ENCODE measurements around the gene NENF.

NENF gene

DNA sequence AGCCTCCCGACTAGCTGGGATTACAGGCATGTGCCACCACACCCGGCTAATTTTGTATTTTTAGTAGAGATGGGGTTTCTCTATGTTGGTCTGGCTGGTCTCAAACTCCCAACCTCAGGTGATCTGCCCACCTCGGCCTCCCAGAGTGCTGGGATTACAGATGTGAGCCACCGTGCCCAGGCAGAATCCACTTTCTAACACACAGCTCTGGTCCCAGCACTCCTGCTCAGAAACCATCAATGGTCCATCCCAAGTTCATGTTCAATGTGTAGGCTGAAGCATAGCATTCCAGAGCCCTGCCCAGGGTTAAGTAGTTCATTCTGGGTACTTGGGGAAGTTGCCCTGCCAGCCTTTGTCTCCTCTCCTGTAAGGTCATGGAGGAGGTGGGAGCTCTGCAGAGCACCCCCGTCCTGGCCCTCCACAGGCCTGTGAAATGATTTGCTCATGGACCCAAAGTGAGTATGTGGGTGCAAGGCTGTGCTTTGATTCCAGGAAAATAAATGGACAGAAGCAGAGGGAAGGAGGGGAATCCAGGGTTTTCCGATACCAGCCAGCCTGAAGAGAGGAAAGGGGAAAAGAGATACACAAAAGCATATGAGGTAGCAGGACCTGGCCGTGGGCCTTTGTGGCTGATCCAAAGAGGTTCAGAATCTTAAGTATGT, 55.2 kb downstream of the NENF start:
- Histone ChIP-seq H3K4me1 (ENCODE audit: low read length) (peaks cover 26% of the 10 kb centered on the region), H3K9ac (ENCODE audit: low read length) (peak overlapping the region; percentile 15), H3K27ac (ENCODE audit: low read length) (peak overlapping the region; percentile 76), H2AFZ (ENCODE audit: low read length) (0 out of 2 replicates have a peak overlapping the region, but pooled peaks have one; percentile 28), H3K4me3 (ENCODE audit: low read length) (no peak overlapping the region), H3F3A (ENCODE audit: insufficient read depth, low read length) (peaks cover 9% of the 10 kb centered on the region), H3K9me2 (replicated peaks; ENCODE audit: insufficient read depth, low read length) (no peaks in the 10 kb centered on the region), H4K20me1 (ENCODE audit: insufficient read depth, low read length) (no peaks in the 10 kb centered on the region), H3K79me2 (ENCODE audit: low read length) (no peaks in the 10 kb centered on the region), H3K36me3 (replicated peaks; ENCODE audit: insufficient read depth, low read length) (no peaks in the 10 kb centered on the region), H3K27me3 (replicated peaks; ENCODE audit: insufficient read depth, low read length) (no peaks in the 10 kb centered on the region), H3K4me2 (ENCODE audit: low read depth, low read length) (no peak overlapping the region), H3K9me3 (replicated peaks; ENCODE audit: insufficient read depth, low read length) (no peaks in the 10 kb centered on the region)
- TF ChIP-seq EZH2 (optimal IDR thresholded peaks at IDR 0.05; ENCODE audit: low read depth, low read length) (no peak), EZH2phosphoT487 (IDR thresholded peaks at IDR 0.05; ENCODE audit: low read length) (no peak)
- TF ChIP-seq, protein P1, sequence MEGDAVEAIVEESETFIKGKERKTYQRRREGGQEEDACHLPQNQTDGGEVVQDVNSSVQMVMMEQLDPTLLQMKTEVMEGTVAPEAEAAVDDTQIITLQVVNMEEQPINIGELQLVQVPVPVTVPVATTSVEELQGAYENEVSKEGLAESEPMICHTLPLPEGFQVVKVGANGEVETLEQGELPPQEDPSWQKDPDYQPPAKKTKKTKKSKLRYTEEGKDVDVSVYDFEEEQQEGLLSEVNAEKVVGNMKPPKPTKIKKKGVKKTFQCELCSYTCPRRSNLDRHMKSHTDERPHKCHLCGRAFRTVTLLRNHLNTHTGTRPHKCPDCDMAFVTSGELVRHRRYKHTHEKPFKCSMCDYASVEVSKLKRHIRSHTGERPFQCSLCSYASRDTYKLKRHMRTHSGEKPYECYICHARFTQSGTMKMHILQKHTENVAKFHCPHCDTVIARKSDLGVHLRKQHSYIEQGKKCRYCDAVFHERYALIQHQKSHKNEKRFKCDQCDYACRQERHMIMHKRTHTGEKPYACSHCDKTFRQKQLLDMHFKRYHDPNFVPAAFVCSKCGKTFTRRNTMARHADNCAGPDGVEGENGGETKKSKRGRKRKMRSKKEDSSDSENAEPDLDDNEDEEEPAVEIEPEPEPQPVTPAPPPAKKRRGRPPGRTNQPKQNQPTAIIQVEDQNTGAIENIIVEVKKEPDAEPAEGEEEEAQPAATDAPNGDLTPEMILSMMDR (IDR thresholded peaks at IDR 0.05; ENCODE audit: low read length), result no peak
- DNase-seq, result no peak

DNA sequence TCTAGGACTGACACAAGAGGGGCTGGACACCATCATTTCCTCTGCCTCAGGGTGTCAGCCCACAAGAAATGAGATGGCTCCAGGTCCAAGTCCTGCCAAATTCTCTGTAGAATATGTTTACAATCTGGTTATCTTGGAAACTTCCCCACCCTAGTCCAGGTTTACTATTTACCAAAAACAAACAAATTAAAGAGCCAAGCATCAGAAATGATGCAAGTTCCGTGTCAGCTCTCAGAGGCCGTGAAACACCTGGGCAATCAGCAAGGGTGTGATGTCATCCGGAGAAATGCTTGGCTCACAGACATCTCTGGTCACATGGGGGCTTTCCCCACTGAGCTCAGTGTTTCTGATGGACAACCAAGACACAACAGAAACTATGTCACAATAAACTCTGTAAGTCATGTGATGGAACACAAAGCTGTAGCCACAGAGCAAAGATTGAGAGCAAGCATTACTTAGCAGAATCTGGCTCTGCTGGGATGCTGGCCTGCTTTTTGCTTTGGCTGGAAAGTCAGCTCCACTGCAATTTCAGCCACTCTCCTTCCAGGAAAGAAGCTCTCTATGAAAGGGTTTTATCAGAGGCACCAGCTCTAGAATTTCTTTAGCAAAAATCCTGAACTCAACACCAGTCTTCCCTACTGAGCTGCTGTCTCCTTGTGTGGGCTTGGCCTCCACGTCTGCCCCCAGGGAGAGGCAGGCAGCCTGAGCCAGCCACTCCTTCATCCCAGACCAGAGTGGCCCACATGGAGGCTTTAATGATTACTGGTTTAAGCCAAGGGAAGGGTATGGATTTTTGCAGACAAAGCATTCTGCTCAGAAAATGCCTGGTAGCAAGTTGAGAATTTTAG, 55.9 kb downstream of the NENF start:
- H3K9me3 ChIP-seq (replicated peaks; ENCODE audit: insufficient read depth, low read length), result no peaks in the 10 kb centered on the region
- peak; percentile 92 for DNase-seq
- H3K27me3 ChIP-seq (replicated peaks; ENCODE audit: insufficient read depth, low read length), result no peaks in the 10 kb centered on the region
- peak overlapping the region; percentile 51 for H3K9ac ChIP-seq (ENCODE audit: low read length)
- H3K79me2 ChIP-seq (ENCODE audit: low read length), result no peaks in the 10 kb centered on the region
- TF ChIP-seq EZH2phosphoT487 (IDR thresholded peaks at IDR 0.05; ENCODE audit: low read length) (no peak), EZH2 (optimal IDR thresholded peaks at IDR 0.05; ENCODE audit: low read depth, low read length) (no peak)
- TF ChIP-seq, protein P1 (IDR thresholded peaks at IDR 0.05; ENCODE audit: low read length), result no peak
- peaks cover 26% of the 10 kb centered on the region for H3K4me1 ChIP-seq (ENCODE audit: low read length)
- no peaks in the 10 kb centered on the region for H3K9me2 ChIP-seq (replicated peaks; ENCODE audit: insufficient read depth, low read length)
- H4K20me1 ChIP-seq (ENCODE audit: insufficient read depth, low read length), result no peaks in the 10 kb centered on the region
- peak overlapping the region; percentile 76 for H3K27ac ChIP-seq (ENCODE audit: low read length)
- H2AFZ ChIP-seq (ENCODE audit: low read length), result peak overlapping the region; percentile 41
- H3K4me2 ChIP-seq (ENCODE audit: low read depth, low read length), result peak overlapping the region; percentile 44
- H3F3A ChIP-seq (ENCODE audit: insufficient read depth, low read length), result peaks cover 9% of the 10 kb centered on the region
- H3K4me3 ChIP-seq (ENCODE audit: low read length), result no peak overlapping the region
- H3K36me3 ChIP-seq (replicated peaks; ENCODE audit: insufficient read depth, low read length), result no peaks in the 10 kb centered on the region

DNA sequence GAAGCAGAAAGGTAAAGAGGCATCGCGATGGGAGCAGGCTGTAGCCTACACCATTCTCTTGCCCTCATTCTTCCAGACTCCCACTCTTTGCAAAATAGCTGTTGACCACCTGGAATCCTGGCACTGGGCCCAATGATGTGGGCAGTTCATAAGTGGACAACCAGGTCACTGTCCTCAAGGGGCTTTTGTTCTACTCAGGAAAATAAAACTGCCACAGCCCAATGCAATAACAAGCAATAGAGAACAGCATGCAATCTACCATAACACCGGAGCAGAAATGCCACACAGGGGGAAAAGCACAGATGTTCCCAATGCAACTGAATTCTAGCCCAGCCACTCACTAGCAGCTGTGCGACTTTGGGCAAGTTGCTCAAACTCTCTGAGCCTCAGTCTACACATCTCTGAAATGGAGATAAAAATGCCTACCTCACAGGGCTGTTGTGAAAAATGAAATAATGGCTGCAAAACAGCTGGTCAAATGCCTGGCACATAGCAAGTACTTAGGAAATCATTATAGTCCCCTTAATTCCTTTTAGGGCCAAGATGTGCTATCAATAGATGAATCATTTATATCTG, 56.7 kb downstream of the NENF start:
- H3F3A ChIP-seq (ENCODE audit: insufficient read depth, low read length), result peaks cover 9% of the 10 kb centered on the region
- no peaks in the 10 kb centered on the region for H4K20me1 ChIP-seq (ENCODE audit: insufficient read depth, low read length)
- no peaks in the 10 kb centered on the region for H3K9me3 ChIP-seq (replicated peaks; ENCODE audit: insufficient read depth, low read length)
- H2AFZ ChIP-seq (ENCODE audit: low read length), result peak overlapping the region; percentile 41
- H3K27me3 ChIP-seq (replicated peaks; ENCODE audit: insufficient read depth, low read length), result no peaks in the 10 kb centered on the region
- TF ChIP-seq EZH2 (optimal IDR thresholded peaks at IDR 0.05; ENCODE audit: low read depth, low read length) (no peak), EZH2phosphoT487 (IDR thresholded peaks at IDR 0.05; ENCODE audit: low read length) (no peak)
- TF ChIP-seq, protein P1 (IDR thresholded peaks at IDR 0.05; ENCODE audit: low read length), result no peak
- H3K79me2 ChIP-seq (ENCODE audit: low read length), result no peaks in the 10 kb centered on the region
- H3K9ac ChIP-seq (ENCODE audit: low read length), result peak overlapping the region; percentile 51
- H3K36me3 ChIP-seq (replicated peaks; ENCODE audit: insufficient read depth, low read length), result no peaks in the 10 kb centered on the region
- no peak overlapping the region for H3K4me3 ChIP-seq (ENCODE audit: low read length)
- no peak for DNase-seq
- no peaks in the 10 kb centered on the region for H3K9me2 ChIP-seq (replicated peaks; ENCODE audit: insufficient read depth, low read length)
- H3K27ac ChIP-seq (ENCODE audit: low read length), result peak overlapping the region; percentile 76
- peak overlapping the region; percentile 44 for H3K4me2 ChIP-seq (ENCODE audit: low read depth, low read length)
- peaks cover 26% of the 10 kb centered on the region for H3K4me1 ChIP-seq (ENCODE audit: low read length)
